Measurements from ENCODE around the gene PIAS1.
A peak's percentile ranks its signal among the peaks of the same experiment; 100 is the strongest.
"Not testable (repeated sequence)": the region's sequence is repeated elsewhere in the genome, so short reads cannot be mapped to it uniquely, and the experiment has no call there.

The PIAS1 gene

DNA sequence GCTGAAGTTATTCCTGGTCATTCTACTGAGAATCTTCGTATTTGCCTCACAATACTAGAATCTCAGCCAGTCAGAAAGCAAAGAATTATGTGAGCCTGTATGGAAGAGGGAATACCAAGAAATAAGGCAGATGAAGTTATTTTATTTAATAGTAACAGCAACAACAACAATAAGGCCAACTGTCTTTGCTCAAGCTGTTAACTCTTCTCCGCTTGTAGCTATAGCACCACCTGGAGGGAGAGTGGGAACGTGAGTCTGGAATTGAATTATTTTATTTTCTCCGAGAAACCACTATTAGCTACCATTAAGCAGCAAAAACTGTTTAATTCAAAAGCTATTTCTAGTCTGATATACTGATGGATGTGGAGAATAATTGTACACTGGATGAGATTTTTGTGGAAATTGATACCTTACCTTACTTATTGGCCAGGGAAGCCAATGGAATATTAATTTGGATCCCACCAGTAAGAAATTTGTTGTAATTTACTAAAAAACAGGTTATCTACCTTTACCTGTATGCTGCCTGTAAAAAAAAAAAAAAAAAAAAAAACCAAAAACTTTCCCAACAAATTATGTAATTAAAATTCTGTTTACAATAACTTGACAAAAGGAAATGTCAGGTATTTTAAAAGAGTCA is 100.9 kb downstream of the PIAS1 start:
- DNase-seq (ENCODE audit: low read depth, low spot score): peak; percentile 42
- peaks cover 38% of the 10 kb centered on the region for H3K36me3 ChIP-seq (ENCODE audit: insufficient read depth, insufficient read length, low read length)
- no peaks in the 10 kb centered on the region for H3K4me1 ChIP-seq (ENCODE audit: insufficient read depth, insufficient read length)
- H3K9me3 ChIP-seq (ENCODE audit: insufficient read depth, low read length): no peaks in the 10 kb centered on the region
- H3K9ac ChIP-seq (ENCODE audit: insufficient read length, low read depth): no peak overlapping the region
- no peak overlapping the region for H3K4me3 ChIP-seq (ENCODE audit: insufficient read length, low read depth)
- TF ChIP-seq ZNF274 (IDR thresholded peaks at IDR 0.05; ENCODE audit: low read depth, low read length): no peak
- TF ChIP-seq YY1 (IDR thresholded peaks at IDR 0.05; ENCODE audit: insufficient read depth, insufficient read length): no peak
- no peak for TF ChIP-seq SUZ12 (IDR thresholded peaks at IDR 0.05; ENCODE audit: extremely low read depth, insufficient read depth, insufficient read length)
- no peaks in the 10 kb centered on the region for H3K27me3 ChIP-seq (ENCODE audit: insufficient read depth, insufficient read length)

DNA sequence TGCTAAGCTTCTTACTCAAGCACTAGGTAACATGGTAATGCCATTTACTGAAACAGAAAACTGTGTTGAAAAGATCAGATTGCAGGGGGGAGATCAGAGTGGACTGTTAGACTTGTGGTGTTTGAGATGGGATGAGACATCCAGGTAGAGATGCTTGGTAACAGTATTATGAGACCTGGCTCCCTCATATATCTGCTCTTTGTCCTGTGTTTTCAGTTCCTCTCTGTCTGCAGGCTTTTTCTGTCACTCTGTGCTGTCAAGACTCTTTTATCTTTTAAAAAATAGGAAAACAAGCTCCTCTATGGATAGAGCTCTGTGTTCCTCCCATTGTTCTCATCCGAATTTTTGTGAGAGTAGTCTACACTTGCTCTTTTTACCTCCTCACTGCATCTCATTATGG is 103.0 kb downstream of the PIAS1 start:
- TF ChIP-seq ZNF274 (IDR thresholded peaks at IDR 0.05; ENCODE audit: low read depth, low read length) (no peak), YY1 (IDR thresholded peaks at IDR 0.05; ENCODE audit: insufficient read depth, insufficient read length) (no peak)
- Histone ChIP-seq H3K9me3 (ENCODE audit: insufficient read depth, low read length) (no peaks in the 10 kb centered on the region), H3K36me3 (ENCODE audit: insufficient read depth, insufficient read length, low read length) (peaks cover 44% of the 10 kb centered on the region), H3K27me3 (ENCODE audit: insufficient read depth, insufficient read length) (no peaks in the 10 kb centered on the region), H3K4me1 (ENCODE audit: insufficient read depth, insufficient read length) (no peaks in the 10 kb centered on the region), H3K4me3 (ENCODE audit: insufficient read length, low read depth) (no peak overlapping the region), H3K9ac (ENCODE audit: insufficient read length, low read depth) (no peak overlapping the region)
- no peak for DNase-seq (ENCODE audit: low read depth, low spot score)

GRCh38 chr15:68158046-68158628 is 104.0 kb downstream of the PIAS1 start:
- H3K27me3 ChIP-seq (ENCODE audit: insufficient read depth, insufficient read length): no peaks in the 10 kb centered on the region
- H3K4me1 ChIP-seq (ENCODE audit: insufficient read depth, insufficient read length): no peaks in the 10 kb centered on the region
- no peak overlapping the region for H3K9ac ChIP-seq (ENCODE audit: insufficient read length, low read depth)
- H3K9me3 ChIP-seq (ENCODE audit: insufficient read depth, low read length): no peaks in the 10 kb centered on the region
- H3K4me3 ChIP-seq (ENCODE audit: insufficient read length, low read depth): no peak overlapping the region
- no peak for TF ChIP-seq YY1 (IDR thresholded peaks at IDR 0.05; ENCODE audit: insufficient read depth, insufficient read length)
- no peak for TF ChIP-seq SUZ12 (IDR thresholded peaks at IDR 0.05; ENCODE audit: extremely low read depth, insufficient read depth, insufficient read length)
- no peak for TF ChIP-seq ZNF274 (IDR thresholded peaks at IDR 0.05; ENCODE audit: low read depth, low read length)
- DNase-seq (ENCODE audit: low read depth, low spot score): no peak
- peaks cover 51% of the 10 kb centered on the region for H3K36me3 ChIP-seq (ENCODE audit: insufficient read depth, insufficient read length, low read length)

GRCh38 chr15:68163191-68163590 is 109.1 kb downstream of the PIAS1 start:
- no peaks in the 10 kb centered on the region for H3K27me3 ChIP-seq (ENCODE audit: insufficient read depth, insufficient read length)
- DNase-seq (ENCODE audit: low read depth, low spot score): no peak
- no peaks in the 10 kb centered on the region for H3K9me3 ChIP-seq (ENCODE audit: insufficient read depth, low read length)
- H3K4me3 ChIP-seq (ENCODE audit: insufficient read length, low read depth): no peak overlapping the region
- TF ChIP-seq SUZ12 (IDR thresholded peaks at IDR 0.05; ENCODE audit: extremely low read depth, insufficient read depth, insufficient read length): no peak
- TF ChIP-seq YY1 (IDR thresholded peaks at IDR 0.05; ENCODE audit: insufficient read depth, insufficient read length): no peak
- no peak for TF ChIP-seq ZNF274 (IDR thresholded peaks at IDR 0.05; ENCODE audit: low read depth, low read length)
- peaks cover 49% of the 10 kb centered on the region for H3K36me3 ChIP-seq (ENCODE audit: insufficient read depth, insufficient read length, low read length)
- H3K4me1 ChIP-seq (ENCODE audit: insufficient read depth, insufficient read length): no peaks in the 10 kb centered on the region
- H3K9ac ChIP-seq (ENCODE audit: insufficient read length, low read depth): no peak overlapping the region

GRCh38 chr15:68166847-68167246 is 112.7 kb downstream of the PIAS1 start:
- no peak overlapping the region for H3K4me3 ChIP-seq (ENCODE audit: insufficient read length, low read depth)
- peaks cover 34% of the 10 kb centered on the region for H3K36me3 ChIP-seq (ENCODE audit: insufficient read depth, insufficient read length, low read length)

DNA sequence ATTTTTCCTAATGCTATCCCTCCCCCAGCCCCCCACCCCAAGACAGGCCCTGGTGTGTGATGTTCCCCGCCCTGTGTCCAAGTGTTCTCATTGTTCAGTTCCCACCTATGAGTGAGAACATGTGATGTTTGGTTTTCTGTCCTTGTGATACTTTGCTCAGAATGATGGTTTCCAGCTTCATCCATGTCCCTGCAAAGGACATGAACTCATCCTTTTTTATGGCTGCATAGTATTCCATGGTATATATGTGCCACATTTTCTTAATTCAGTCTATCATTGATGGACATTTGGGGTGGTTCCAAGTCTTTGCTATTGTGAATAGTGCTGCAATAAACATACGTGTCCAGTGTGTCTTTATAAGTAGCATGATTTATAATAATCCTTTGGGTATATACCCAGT is 117.9 kb downstream of the PIAS1 start:
- not testable (repeated sequence) for H3K27me3 ChIP-seq (ENCODE audit: insufficient read depth, insufficient read length); H3K4me1 ChIP-seq (ENCODE audit: insufficient read depth, insufficient read length); DNase-seq (ENCODE audit: low read depth, low spot score); H3K9me3 ChIP-seq (ENCODE audit: insufficient read depth, low read length); H3K4me3 ChIP-seq (ENCODE audit: insufficient read length, low read depth); H3K9ac ChIP-seq (ENCODE audit: insufficient read length, low read depth)
- H3K36me3 ChIP-seq (ENCODE audit: insufficient read depth, insufficient read length, low read length): peaks cover 34% of the 10 kb centered on the region

More at GRCh38 chr15:68166847-68167246, 112.7 kb downstream of the PIAS1 start:
- no peaks in the 10 kb centered on the region for H3K9me3 ChIP-seq (ENCODE audit: insufficient read depth, low read length)
- TF ChIP-seq YY1 (IDR thresholded peaks at IDR 0.05; ENCODE audit: insufficient read depth, insufficient read length) (no peak), SUZ12 (IDR thresholded peaks at IDR 0.05; ENCODE audit: extremely low read depth, insufficient read depth, insufficient read length) (no peak), ZNF274 (IDR thresholded peaks at IDR 0.05; ENCODE audit: low read depth, low read length) (no peak)
- no peak for DNase-seq (ENCODE audit: low read depth, low spot score)
- H3K9ac ChIP-seq (ENCODE audit: insufficient read length, low read depth): no peak overlapping the region
- H3K27me3 ChIP-seq (ENCODE audit: insufficient read depth, insufficient read length): no peaks in the 10 kb centered on the region
- no peaks in the 10 kb centered on the region for H3K4me1 ChIP-seq (ENCODE audit: insufficient read depth, insufficient read length)

GRCh38 chr15:68173119-68173518 is 119.0 kb downstream of the PIAS1 start:
- Histone ChIP-seq H3K9me3 (ENCODE audit: insufficient read depth, low read length) (no peaks in the 10 kb centered on the region), H3K4me1 (ENCODE audit: insufficient read depth, insufficient read length) (no peaks in the 10 kb centered on the region), H3K9ac (ENCODE audit: insufficient read length, low read depth) (no peak overlapping the region), H3K36me3 (ENCODE audit: insufficient read depth, insufficient read length, low read length) (peaks cover 41% of the 10 kb centered on the region), H3K4me3 (ENCODE audit: insufficient read length, low read depth) (no peak overlapping the region), H3K27me3 (ENCODE audit: insufficient read depth, insufficient read length) (no peaks in the 10 kb centered on the region)
- TF ChIP-seq ZNF274 (IDR thresholded peaks at IDR 0.05; ENCODE audit: low read depth, low read length): no peak
- TF ChIP-seq YY1 (IDR thresholded peaks at IDR 0.05; ENCODE audit: insufficient read depth, insufficient read length): no peak
- TF ChIP-seq SUZ12 (IDR thresholded peaks at IDR 0.05; ENCODE audit: extremely low read depth, insufficient read depth, insufficient read length): no peak
- DNase-seq (ENCODE audit: low read depth, low spot score): no peak
